ENCODE results near the gene RPP14.
A peak's percentile ranks its signal among the peaks of the same experiment; 100 is the strongest.

GRCh38 chr3:58332575-58333188 lies 26.6 kb downstream of the RPP14 start, which contains the start of gene PXK:
- TF ChIP-seq CTCF (IDR thresholded peaks at IDR 0.05) (peak in 1 of 3 experiments; percentile 35), POLR2A (IDR thresholded peaks at IDR 0.05) (no peak)
